GM13976 (cell line): ENCODE data around the gene ZRANB1.

ENCODE experiments used
- DNase-seq: peaks from one replicate; pipeline ENCODE4 v3.0.0; 2012; ENCODE audit warnings: low spot score
- CTCF ChIP-seq: IDR thresholded peaks from 2 replicates; pipeline ENCODE4 v1.5.1; 2012; ENCODE audit warnings: borderline replicate concordance, mild to moderate bottlenecking; ENCODE audit not compliant: insufficient read depth; ENCODE audit errors: extremely low read depth, missing control alignments, control extremely low read depth
- in situ Hi-C: fragments of 300-500 bp; cut with MboI; formaldehyde crosslinking; loops from one replicate; pipeline ENCODE4 v1.12.0; 2022; ENCODE audit warnings: low sequenced_read_pairs, mixed read lengths, inconsistent platforms; ENCODE audit not compliant: unreplicated experiment

The ZRANB1 gene

GRCh38 chr10:124957404-124957947, 15.6 kb downstream of the ZRANB1 start:
- no peak for TF ChIP-seq CTCF
- DNase-seq: no peak
- in situ Hi-C loops: no loop called here

- DNase-seq: no peak
- in situ Hi-C loops: no loop called here
- TF ChIP-seq CTCF: no peak
These were observed 17.6 kb downstream of the ZRANB1 start for GRCh38 chr10:124959564-124959963.

- peak; percentile 23 for DNase-seq
- in situ Hi-C loops: no loop called here
- TF ChIP-seq CTCF: no peak
These were observed 19.3 kb downstream of the ZRANB1 start for GRCh38 chr10:124961248-124961570.

- DNase-seq: no peak
- in situ Hi-C loops: no loop called here
- TF ChIP-seq CTCF: no peak
These were observed 20.5 kb downstream of the ZRANB1 start for GRCh38 chr10:124962421-124962820.

GRCh38 chr10:124963866-124964720, 22.2 kb downstream of the ZRANB1 start:
- in situ Hi-C loops: no loop called here
- no peak for DNase-seq
- no peak for TF ChIP-seq CTCF

GRCh38 chr10:124966008-124966407, 24.1 kb downstream of the ZRANB1 start:
- no peak for TF ChIP-seq CTCF
- in situ Hi-C loops: no loop called here
- DNase-seq: no peak
